HG03565 (cell line): ENCODE results near the gene MAD1L1.

ENCODE experiments used
- ATAC-seq: cut with Tn5 transposase; IDR thresholded peaks from one replicate; pipeline ENCODE4 v1.9.1; 2021; ENCODE audit warnings: mild to moderate bottlenecking, moderate library complexity; ENCODE audit not compliant: unreplicated experiment

MAD1L1 gene

GRCh38 chr7:1965579-1966294 lies 267.0 kb downstream of the MAD1L1 start:
- no peak for ATAC-seq

GRCh38 chr7:1964913-1965578 lies 267.7 kb downstream of the MAD1L1 start:
- no peak for ATAC-seq

- ATAC-seq: no peak
These were observed 268.4 kb downstream of the MAD1L1 start for GRCh38 chr7:1964211-1964912.

GRCh38 chr7:1963575-1963974 lies 269.2 kb downstream of the MAD1L1 start:
- no peak for ATAC-seq

GRCh38 chr7:1961701-1962276 lies 271.0 kb downstream of the MAD1L1 start:
- no peak for ATAC-seq

GRCh38 chr7:1959305-1959704 lies 273.4 kb downstream of the MAD1L1 start:
- ATAC-seq: no peak

GRCh38 chr7:1957471-1958225 lies 275.1 kb downstream of the MAD1L1 start:
- ATAC-seq: no peak

GRCh38 chr7:1956611-1957470 lies 275.9 kb downstream of the MAD1L1 start:
- ATAC-seq: no peak

- no peak for ATAC-seq
These were observed 276.6 kb downstream of the MAD1L1 start for GRCh38 chr7:1956141-1956540.

- no peak for ATAC-seq
These were observed 278.3 kb downstream of the MAD1L1 start for GRCh38 chr7:1954366-1955004.

- ATAC-seq: no peak
These were observed 279.2 kb downstream of the MAD1L1 start for GRCh38 chr7:1953199-1954190.

- no peak for ATAC-seq
These were observed 280.0 kb downstream of the MAD1L1 start for GRCh38 chr7:1952781-1953180.

GRCh38 chr7:1952169-1952760 lies 280.5 kb downstream of the MAD1L1 start:
- no peak for ATAC-seq

GRCh38 chr7:1951600-1951999 lies 281.1 kb downstream of the MAD1L1 start:
- ATAC-seq: no peak

GRCh38 chr7:1951159-1951536 lies 281.6 kb downstream of the MAD1L1 start:
- no peak for ATAC-seq

- no peak for ATAC-seq
These were observed 282.1 kb downstream of the MAD1L1 start for GRCh38 chr7:1950452-1951158.

GRCh38 chr7:1950066-1950451 lies 282.7 kb downstream of the MAD1L1 start:
- no peak for ATAC-seq
